Astrocyte (in vitro differentiated cells and primary cell): ENCODE data around the gene NSUN5.

Source experiments
- EZH2 ChIP-seq: IDR thresholded peaks from 2 replicates; pipeline ENCODE4 v1.6.1; 2012; ENCODE audit warnings: mild to moderate bottlenecking, low read length, inconsistent platforms; ENCODE audit not compliant: insufficient read depth
- TF ChIP-seq, protein P1 (sequence below): IDR thresholded peaks from 2 replicates; pipeline ENCODE4 v1.5.1; 2011; ENCODE audit warnings: low read depth, mild to moderate bottlenecking, inconsistent platforms, low read length, moderate library complexity; ENCODE audit not compliant: insufficient read depth

DNA sequence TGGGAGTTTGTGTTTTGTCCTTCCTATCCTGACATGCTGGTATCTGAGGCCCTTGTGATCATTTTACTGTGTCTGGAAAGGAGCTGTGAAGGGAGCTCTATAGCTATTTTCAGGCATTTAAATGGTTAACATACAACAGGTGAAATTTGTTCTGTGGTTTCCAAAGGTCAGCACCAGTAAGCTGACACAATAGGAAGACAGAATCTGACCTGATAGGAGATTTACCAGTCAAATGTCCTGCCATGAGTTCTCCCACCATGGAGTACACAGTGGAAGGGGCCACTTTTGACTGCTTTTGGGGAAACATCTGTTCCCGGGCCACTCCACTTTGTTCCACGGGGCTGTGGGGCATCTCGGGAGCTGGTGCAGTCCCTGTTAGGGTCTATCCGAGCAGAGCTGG, 36.9 kb upstream of the NSUN5 start:
- TF ChIP-seq EZH2: no peak
- TF ChIP-seq, protein P1, sequence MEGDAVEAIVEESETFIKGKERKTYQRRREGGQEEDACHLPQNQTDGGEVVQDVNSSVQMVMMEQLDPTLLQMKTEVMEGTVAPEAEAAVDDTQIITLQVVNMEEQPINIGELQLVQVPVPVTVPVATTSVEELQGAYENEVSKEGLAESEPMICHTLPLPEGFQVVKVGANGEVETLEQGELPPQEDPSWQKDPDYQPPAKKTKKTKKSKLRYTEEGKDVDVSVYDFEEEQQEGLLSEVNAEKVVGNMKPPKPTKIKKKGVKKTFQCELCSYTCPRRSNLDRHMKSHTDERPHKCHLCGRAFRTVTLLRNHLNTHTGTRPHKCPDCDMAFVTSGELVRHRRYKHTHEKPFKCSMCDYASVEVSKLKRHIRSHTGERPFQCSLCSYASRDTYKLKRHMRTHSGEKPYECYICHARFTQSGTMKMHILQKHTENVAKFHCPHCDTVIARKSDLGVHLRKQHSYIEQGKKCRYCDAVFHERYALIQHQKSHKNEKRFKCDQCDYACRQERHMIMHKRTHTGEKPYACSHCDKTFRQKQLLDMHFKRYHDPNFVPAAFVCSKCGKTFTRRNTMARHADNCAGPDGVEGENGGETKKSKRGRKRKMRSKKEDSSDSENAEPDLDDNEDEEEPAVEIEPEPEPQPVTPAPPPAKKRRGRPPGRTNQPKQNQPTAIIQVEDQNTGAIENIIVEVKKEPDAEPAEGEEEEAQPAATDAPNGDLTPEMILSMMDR: no peak
